GM18520 (cell line): ENCODE results near the gene TM7SF2.

ENCODE experiments used
- ATAC-seq: cut with Tn5 transposase; IDR thresholded peaks from one replicate; pipeline ENCODE4 v1.9.1; 2021; ENCODE audit not compliant: unreplicated experiment

TM7SF2 gene

GRCh38 chr11:65150509-65151299 lies 39.0 kb downstream of the TM7SF2 start:
- no peak for ATAC-seq

- ATAC-seq, result no peak
Measured at GRCh38 chr11:65151331-65151899, 39.7 kb downstream of the TM7SF2 start.

GRCh38 chr11:65152122-65152521 lies 40.5 kb downstream of the TM7SF2 start:
- no peak for ATAC-seq

- ATAC-seq, result no peak
Measured at GRCh38 chr11:65156256-65156655, 44.6 kb downstream of the TM7SF2 start.

GRCh38 chr11:65156926-65157325 lies 45.3 kb downstream of the TM7SF2 start:
- ATAC-seq, result no peak

GRCh38 chr11:65157336-65157735 lies 45.7 kb downstream of the TM7SF2 start:
- ATAC-seq, result no peak

GRCh38 chr11:65159012-65159411 lies 47.3 kb downstream of the TM7SF2 start:
- peak; percentile 90 for ATAC-seq

GRCh38 chr11:65160643-65161042 lies 49.0 kb downstream of the TM7SF2 start:
- ATAC-seq, result no peak

GRCh38 chr11:65163684-65164083 lies 52.0 kb downstream of the TM7SF2 start:
- no peak for ATAC-seq
